BJ (cell line): ENCODE measurements around the gene ARHGAP9. TPM values are rescaled to one million over a fixed set of nuclear protein-coding genes. Genes with fewer than 3 reads are reported as not detected.

Source experiments
- CTCF ChIA-PET: fragments of 350-600 bp; formaldehyde crosslinking; extraction: SDS; loops from one replicate; lab custom pipeline; 2021; ENCODE audit warnings: antibody characterized with exemption, inconsistent platforms; lab: Yijun Ruan, JAX
- POLR2A ChIA-PET: fragments of 300-600 bp; sonication (Branson Sonifier 250); formaldehyde crosslinking; extraction: SDS; loops from one replicate; lab custom pipeline; 2021; ENCODE audit warnings: antibody characterized with exemption; lab: Charles Lee
- DNase-seq: peaks from one replicate; pipeline ENCODE4 v3.0.0-alpha.2; 2011; ENCODE audit warnings: low read depth
- H3K27me3 ChIP-seq: 2 replicates; pipeline ENCODE4 v1.6.0; 2011; ENCODE audit warnings: low read length; ENCODE audit not compliant: control insufficient read depth, insufficient read depth
- H3K36me3 ChIP-seq: 2 replicates; pipeline ENCODE4 v1.5.1; 2011; ENCODE audit warnings: low read length; ENCODE audit not compliant: control insufficient read depth, insufficient read depth
- H3K4me3 ChIP-seq: 2 replicates; pipeline ENCODE4 v1.5.1; 2011; ENCODE audit warnings: low read depth, mild to moderate bottlenecking, control low read depth, low read length
- CTCF ChIP-seq: IDR thresholded peaks from 2 replicates; pipeline ENCODE4 v1.5.1; 2011; ENCODE audit warnings: low read depth, mild to moderate bottlenecking, control low read depth, inconsistent platforms, low read length, moderate library complexity; ENCODE audit not compliant: insufficient read depth
- polyA plus RNA-seq: library from polyadenylated mRNA; depleted of rRNA; stranded (reverse); fragments of >200 nt; gene quantifications from 2 replicates; pipeline ENCODE4 v1.2.3, GENCODE V29; 2011

ARHGAP9 gene
- polyA plus RNA-seq, 1 experiment, result 1.0 TPM

GRCh38 chr12:57456145-57456700, 23.4 kb downstream of the ARHGAP9 start:
- TF ChIP-seq CTCF, result peak; percentile 71
- Histone ChIP-seq H3K4me3 (peak overlapping the region; percentile 8), H3K36me3 (no peaks in the 10 kb centered on the region), H3K27me3 (no peaks in the 10 kb centered on the region)
- DNase-seq, result no peak
- ChIA-PET CTCF (interaction anchor here (0.6 to 16.7 kb wide), 25 partner anchors 10 to 344 kb away, joined by 3 to 411 read pairs (median 4); partner anchors contain the start of gene INHBC), POLR2A (interaction anchor here (0.6 kb wide), 1 partner anchor 206 kb away, joined by 3 read pairs; no protein-coding TSS in a partner anchor)

DNA sequence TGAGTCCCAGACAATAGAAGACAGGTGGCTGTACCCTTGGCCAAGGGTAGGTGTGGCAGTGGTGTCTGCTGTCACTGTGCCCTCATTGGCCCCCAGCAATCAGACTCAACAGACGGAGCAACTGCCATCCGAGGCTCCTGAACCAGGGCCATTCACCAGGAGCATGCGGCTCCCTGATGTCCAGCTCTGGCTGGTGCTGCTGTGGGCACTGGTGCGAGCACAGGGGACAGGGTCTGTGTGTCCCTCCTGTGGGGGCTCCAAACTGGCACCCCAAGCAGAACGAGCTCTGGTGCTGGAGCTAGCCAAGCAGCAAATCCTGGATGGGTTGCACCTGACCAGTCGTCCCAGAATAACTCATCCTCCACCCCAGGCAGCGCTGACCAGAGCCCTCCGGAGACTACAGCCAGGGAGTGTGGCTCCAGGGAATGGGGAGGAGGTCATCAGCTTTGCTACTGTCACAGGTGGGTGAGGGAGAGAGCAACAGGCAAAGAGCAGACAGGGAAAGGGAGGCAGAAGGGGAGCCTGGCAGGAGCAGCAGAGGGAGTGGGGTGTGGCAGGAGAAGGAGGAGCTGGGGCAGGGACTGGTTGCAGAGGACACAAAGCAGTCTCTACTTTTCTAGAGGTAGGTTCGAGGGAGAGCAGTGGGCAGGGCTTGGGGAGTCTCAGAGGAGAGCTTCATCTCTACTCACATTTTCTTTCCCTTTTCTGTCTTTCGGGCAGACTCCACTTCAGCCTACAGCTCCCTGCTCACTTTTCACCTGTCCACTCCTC, 24.1 kb downstream of the ARHGAP9 start:
- CTCF ChIA-PET, result interaction anchor here (0.6 to 16.7 kb wide), 28 partner anchors 7 to 343 kb away, joined by 3 to 411 read pairs (median 4); partner anchors contain the start of gene INHBC
- POLR2A ChIA-PET, result interaction anchor here (0.6 kb wide), 3 partner anchors 113 to 337 kb away, joined by 3 to 8 read pairs (median 8); no protein-coding TSS in a partner anchor
- no peak for TF ChIP-seq CTCF
- H3K27me3 ChIP-seq, result no peaks in the 10 kb centered on the region
- peak overlapping the region; percentile 8 for H3K4me3 ChIP-seq
- no peak for DNase-seq
- H3K36me3 ChIP-seq, result no peaks in the 10 kb centered on the region

DNA sequence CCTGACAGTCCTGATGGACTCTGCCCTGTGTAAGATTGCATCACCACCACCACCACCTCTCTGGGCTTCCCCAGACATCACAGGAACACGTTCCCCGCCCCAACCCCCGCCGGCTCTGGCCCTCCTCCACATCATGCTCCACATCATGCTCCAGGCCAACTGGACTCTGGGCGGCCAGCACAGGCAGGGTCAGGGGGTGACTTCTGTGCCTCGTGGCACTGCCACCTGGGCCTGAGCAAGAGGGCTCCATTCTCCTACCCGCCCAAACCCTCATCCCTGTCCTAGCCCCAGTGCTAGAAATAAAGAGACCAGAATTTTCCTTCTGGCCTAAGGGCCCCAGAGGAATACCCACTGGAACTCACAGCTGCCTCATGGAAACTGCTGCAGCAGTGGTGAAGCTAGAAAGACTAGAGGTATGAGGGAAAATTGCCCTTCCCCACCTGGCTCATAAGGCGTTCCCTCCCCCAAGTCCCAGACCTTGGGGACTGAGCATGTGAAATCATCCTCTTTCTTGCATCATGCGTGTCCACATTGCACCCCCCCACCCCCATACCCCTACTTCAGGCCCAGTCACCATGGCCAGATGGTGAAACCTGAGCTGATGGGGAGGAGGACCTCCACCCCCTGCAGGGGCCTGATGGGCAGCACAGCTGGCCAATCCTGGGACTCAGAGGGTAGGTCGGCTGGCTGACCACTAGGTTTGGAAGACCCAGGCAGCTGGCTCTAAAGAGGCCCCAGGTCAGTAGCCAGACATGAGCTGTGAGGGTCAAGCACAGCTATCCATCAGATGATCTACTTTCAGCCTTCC, 24.9 kb downstream of the ARHGAP9 start, which contains the start of gene INHBE:
TSS of gene INHBE (plus strand) at position 742 of the 808 bp plus-strand sequence. CDS start 230 bp downstream, outside the sequence.
- Histone ChIP-seq H3K27me3 (no peaks in the 10 kb centered on the region), H3K4me3 (peak within 1 kb of the TSS; percentile 8), H3K36me3 (no peaks in the 10 kb centered on the region)
- CTCF ChIA-PET, result interaction anchor here (0.9 to 16.7 kb wide), 22 partner anchors 8 to 241 kb away, joined by 3 to 411 read pairs (median 6); partner anchors contain the start of gene INHBC
- DNase-seq, result peak; percentile 57
- POLR2A ChIA-PET, result interaction anchor here (0.6 kb wide), 2 partner anchors 112 to 336 kb away, joined by 8 read pairs; no protein-coding TSS in a partner anchor
- no peak for TF ChIP-seq CTCF

GRCh38 chr12:57454213-57454565, 25.5 kb downstream of the ARHGAP9 start:
- Histone ChIP-seq H3K27me3 (no peaks in the 10 kb centered on the region), H3K4me3 (no peak overlapping the region), H3K36me3 (no peaks in the 10 kb centered on the region)
- ChIA-PET POLR2A (no interaction called here), CTCF (interaction anchor here (1.0 to 16.7 kb wide), 13 partner anchors 9 to 213 kb away, joined by 3 to 411 read pairs (median 12); no protein-coding TSS in a partner anchor)
- no peak for DNase-seq
- TF ChIP-seq CTCF, result no peak
